Frontal cortex (tissue), 4 donors: ENCODE data around the gene ICA1. TPM values are rescaled to one million over a fixed set of nuclear protein-coding genes. Genes with fewer than 3 reads are reported as not detected.
A peak's percentile ranks its signal among the peaks of the same experiment; 100 is the strongest.

ENCODE experiments used
- DNase-seq, 2 donors: peaks; one replicate each; pipeline ENCODE4 v3.0.0; 2012; ENCODE audit warnings: low spot score in 2 of 2
- FAIRE-seq: peaks from 2 replicates; lab custom pipeline; 2012; peaks lifted over from hg19 to GRCh38; lab: Jason Lieb, UNC
- total RNA-seq: library from RNA; depleted of rRNA; stranded (reverse); fragments of >200 nt; gene quantifications from one replicate; pipeline ENCODE4 v1.2.3, GENCODE V29; 2014
- donor health status: control.
- donor health status: control.
- donor health status: control.

The ICA1 gene
- total RNA-seq, 1 donor from 2014 or later: 42.4 TPM

DNA sequence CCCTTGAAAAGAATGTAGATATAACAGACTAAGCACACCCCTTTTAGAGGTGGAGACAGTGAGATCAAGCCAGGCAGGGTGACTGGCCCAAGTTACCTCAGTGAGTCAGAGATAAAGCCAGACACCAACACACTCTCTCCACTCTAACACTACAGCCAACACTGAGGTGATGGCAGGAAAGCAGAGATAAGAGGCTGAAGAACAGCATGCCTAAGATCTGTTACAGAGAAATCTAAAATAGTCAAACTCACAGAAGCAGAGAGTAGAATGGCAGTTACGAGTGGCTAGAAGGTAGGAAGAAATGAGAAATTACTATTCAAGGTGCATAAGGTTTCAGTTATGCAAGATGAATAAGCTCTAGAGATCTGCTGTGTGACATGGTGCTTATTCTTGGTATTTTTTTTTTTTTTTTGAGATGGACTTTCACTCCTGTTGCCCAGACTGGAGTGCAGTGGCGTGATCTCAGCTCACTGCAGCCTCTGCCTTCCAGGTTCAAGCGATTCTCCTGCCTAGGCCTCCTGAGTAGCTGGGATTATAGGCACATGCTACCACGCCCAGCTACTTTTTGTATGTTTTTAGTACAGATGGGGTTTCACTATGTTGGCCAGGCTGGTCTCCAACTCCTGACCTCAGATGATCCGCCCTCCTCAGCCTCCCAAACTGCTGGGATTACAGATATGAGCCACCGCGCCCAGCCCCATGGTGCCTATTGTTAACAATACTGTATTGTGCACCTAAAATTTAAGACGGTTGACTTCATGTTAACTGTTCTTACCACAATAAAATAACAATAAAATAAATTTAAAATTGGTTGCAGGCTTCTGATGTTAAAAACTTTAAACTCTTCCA lies 28.7 kb downstream of the ICA1 start:
- DNase-seq: no peak
- FAIRE-seq: no peak

DNA sequence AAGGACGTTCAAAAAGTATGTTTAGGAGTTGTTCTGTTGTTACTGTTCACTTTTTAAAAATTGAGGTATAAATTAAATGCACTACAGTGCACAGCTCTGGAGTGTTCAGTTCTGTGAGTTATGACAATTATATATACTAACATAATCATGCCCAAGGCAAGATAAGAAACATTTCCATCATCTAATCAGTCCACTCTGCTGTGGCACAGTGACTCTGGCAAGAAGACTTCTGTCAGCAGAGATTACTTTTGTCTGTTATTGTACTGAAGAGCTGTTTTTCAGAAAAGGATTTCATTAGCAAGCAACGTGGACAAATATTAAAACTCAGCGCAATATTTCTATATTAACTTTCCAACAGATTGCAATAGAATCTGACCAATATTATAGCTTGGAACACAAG lies 32.0 kb downstream of the ICA1 start:
- DNase-seq (no peak), FAIRE-seq (no peak)

- FAIRE-seq (no peak), DNase-seq (no peak)
These were observed 32.9 kb downstream of the ICA1 start for GRCh38 chr7:8228766-8229674.

- DNase-seq: no peak
- no peak for FAIRE-seq
These were observed 33.9 kb downstream of the ICA1 start for GRCh38 chr7:8228068-8228467.

DNA sequence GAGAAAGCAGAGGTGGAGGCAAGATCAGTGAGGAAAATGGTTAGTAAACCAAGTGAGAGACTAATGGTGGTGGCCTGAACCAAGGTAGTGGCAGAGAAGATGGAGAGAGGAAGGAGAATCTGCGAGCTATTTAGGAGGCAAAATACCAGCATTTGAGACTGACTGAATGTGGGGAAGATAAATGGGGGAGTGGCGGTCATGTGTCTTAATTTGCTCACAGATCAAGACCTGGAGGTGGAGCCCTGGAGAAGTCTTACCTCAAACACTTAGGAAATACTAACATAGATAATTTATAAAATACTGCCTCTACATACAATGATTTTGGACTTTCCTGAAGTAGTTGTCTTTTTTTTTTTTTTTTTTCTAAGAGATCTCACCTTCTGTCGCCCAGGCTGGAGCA lies 34.7 kb downstream of the ICA1 start:
- DNase-seq (no peak), FAIRE-seq (no peak)

DNA sequence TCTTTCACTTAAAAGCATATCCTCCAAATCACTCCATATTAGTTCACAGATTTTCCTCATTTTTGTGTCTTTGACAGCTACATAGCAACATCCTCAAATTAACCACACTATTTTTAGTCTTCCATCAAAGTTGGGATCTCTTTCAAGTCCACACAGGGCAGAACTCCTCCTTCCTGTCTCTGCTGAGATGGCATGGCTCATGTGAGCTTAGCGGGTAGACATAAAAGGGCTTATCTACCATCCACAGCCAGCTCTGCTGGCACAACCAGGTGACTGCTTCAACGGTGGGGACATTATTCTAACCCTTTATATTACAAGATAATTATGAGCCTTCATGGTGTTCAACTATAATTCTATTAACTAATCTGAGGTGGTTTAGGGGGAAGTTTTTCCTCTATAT lies 35.5 kb downstream of the ICA1 start:
- FAIRE-seq (no peak), DNase-seq (no peak)

DNA sequence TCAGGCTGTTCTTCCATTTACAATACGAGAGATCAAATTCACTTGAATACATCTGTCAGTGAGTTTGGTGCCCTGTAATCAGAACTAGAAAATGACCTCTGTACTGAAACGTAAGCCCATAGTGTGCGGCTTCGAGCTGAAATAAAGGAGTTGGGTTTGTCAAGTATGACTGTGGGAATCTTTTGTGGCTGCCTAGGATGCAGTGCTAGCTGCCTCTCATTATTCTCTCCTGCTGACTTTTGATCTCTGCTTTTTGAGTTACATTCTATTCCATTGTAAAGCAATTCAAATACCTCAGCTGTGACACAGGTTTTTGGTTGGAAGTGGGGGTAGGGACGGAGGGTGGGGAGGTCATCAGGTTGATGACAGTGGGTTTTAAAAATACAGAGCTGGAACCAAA lies 40.4 kb downstream of the ICA1 start:
- FAIRE-seq: no peak
- no peak for DNase-seq

GRCh38 chr7:8221101-8221495 lies 40.9 kb downstream of the ICA1 start:
- no peak for DNase-seq
- FAIRE-seq: no peak

- DNase-seq (no peak), FAIRE-seq (no peak)
These were observed 41.4 kb downstream of the ICA1 start for GRCh38 chr7:8220376-8221100.

GRCh38 chr7:8217200-8218068 lies 44.5 kb downstream of the ICA1 start:
- peak; percentile 97 for FAIRE-seq
- DNase-seq: peak; percentile 21 to 27

DNA sequence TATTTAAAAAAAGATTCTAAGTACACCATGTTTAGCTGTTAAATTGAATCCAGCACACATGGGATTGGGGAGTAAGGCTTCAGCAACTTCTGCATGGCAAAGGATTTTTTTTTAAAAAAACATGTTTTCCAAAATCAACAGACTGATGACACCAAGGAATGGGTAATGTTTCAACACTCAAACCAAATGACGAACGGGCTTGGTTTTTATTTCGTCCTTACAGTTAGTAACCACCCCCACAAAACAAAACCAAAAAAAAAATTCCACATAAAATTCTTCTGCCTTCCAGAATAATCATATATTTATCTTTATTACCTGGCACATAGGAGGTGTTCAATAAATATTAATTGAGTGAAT lies 45.7 kb downstream of the ICA1 start:
- no peak for DNase-seq
- no peak for FAIRE-seq

GRCh38 chr7:8215648-8216333 lies 46.2 kb downstream of the ICA1 start:
- no peak for DNase-seq
- FAIRE-seq: no peak

DNA sequence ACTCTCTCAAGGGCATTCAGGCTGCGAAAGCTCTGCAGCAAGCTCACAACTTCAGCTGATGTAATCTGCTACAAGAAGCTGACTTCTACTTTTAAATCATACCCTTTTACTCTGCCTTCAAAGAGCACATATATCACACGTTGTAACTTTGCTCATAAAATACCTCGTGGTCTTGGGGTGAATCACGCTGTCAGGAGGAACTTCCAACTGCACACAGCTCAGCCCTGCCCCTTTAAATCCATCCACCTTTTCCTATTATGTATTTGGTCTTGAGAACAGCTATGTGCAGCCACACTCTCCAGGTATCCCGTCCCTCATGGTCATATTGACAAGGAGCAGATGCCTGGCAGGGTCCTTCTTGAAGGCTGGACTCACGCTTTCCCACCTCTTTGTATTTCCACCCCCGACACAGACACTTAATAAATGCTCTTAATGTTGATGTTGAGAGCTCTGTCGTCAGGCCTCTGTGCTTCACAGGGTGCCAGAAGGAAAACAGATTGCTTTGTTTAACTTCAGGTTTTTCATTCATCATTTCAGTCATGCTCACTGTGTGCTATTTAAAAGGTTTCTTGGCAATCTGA lies 47.6 kb downstream of the ICA1 start:
- FAIRE-seq (no peak), DNase-seq (no peak)

- FAIRE-seq: no peak
These were observed 48.6 kb downstream of the ICA1 start for GRCh38 chr7:8213381-8213780.

GRCh38 chr7:8212638-8213037 lies 49.3 kb downstream of the ICA1 start:
- DNase-seq (no peak), FAIRE-seq (no peak)

More at GRCh38 chr7:8213381-8213780, 48.6 kb downstream of the ICA1 start:
- no peak for DNase-seq

DNA sequence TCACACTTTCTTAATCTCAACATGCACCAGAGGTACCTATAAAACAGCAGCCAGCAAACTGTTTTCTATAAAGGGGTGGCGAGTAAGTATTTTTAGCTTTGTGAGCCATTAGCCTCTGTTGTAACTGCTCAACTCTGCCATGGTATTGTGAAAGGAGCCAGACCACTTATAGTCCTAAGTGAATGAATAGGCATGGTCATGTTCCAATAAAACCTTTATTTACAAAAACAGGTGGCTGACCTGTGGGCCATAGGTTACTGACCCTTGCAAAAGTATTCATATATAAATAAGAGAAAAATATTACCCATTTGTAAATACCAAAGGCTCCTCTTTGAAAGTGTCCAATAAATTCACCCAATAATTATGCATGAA lies 50.3 kb downstream of the ICA1 start:
- FAIRE-seq (no peak), DNase-seq (no peak)

DNA sequence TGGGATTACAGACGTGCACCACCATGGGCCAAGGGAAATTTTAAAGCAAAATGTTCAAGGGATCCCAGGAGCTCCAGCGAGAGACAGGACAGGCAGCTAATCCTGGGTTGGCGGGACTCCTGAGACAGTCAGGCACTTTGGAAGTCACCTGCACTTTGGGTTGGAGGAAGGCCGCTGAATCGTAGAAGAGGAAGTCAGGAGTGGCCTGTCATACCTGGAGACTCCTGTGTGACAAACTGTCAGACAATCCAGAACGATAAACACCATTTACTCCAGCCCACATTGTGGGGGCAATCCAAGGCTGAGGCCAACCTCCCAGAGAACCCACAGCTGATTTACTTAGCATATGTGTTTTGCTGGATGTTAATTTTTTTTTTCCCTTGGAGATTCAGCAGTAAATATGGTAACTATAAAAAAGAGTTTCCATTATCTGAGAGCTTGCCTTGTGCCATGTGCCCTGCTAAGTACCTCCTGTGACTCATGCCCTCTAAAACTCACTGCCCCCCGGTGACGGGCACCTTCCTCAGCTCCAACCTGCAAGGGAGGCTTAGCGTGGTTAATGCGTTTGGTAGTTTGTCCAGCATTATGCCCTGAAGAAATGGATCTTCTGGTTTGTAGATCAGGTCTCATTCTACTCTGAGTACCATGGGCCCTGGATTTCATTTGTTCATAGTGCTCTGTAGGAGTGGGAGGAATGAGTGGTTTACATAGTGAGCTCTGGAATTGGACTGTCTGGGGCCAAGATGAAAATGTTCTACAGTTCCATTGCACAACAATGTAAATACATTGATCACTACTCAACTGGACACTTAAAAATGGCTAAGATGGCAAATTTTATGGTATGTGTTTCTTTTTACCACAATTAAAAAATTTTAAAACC lies 50.9 kb downstream of the ICA1 start:
- no peak for DNase-seq
- no peak for FAIRE-seq

- FAIRE-seq: no peak
These were observed 52.6 kb downstream of the ICA1 start for GRCh38 chr7:8209353-8209752.

More at GRCh38 chr7:8209353-8209752, 52.6 kb downstream of the ICA1 start:
- DNase-seq: no peak
